Muscle of back (tissue), 11 donors: Measurements from ENCODE around the gene GALNTL6. TPM values are rescaled to one million over a fixed set of nuclear protein-coding genes. Genes with fewer than 3 reads are reported as not detected.

Experiments used
- DNase-seq, 3 donors: peaks; one replicate each; pipeline versions ENCODE4 v3.0.0 to v3.0.0-alpha.2; 2013
- polyA plus RNA-seq, 10 donors: library from polyadenylated mRNA; unstranded; fragments of 120-200 nt; gene quantifications; one replicate each; pipeline ENCODE4 v1.2.1, GENCODE V29; 2013; ENCODE audit not compliant: insufficient read length in 10 of 10

GALNTL6 gene
- polyA plus RNA-seq, 10 donors = 0.29 to 2.2 (median 1.2) TPM; not detected in 1

- peak; percentile 5 to 9 (median 9) for DNase-seq
These were observed 389.4 kb downstream of the GALNTL6 start for GRCh38 chr4:172202480-172203076.

- DNase-seq = no peak
These were observed 394.1 kb downstream of the GALNTL6 start for GRCh38 chr4:172207258-172207657.

GRCh38 chr4:172207886-172208285, 394.7 kb downstream of the GALNTL6 start:
- no peak for DNase-seq

- DNase-seq = no peak
These were observed 407.5 kb downstream of the GALNTL6 start for GRCh38 chr4:172220679-172221078.

DNA sequence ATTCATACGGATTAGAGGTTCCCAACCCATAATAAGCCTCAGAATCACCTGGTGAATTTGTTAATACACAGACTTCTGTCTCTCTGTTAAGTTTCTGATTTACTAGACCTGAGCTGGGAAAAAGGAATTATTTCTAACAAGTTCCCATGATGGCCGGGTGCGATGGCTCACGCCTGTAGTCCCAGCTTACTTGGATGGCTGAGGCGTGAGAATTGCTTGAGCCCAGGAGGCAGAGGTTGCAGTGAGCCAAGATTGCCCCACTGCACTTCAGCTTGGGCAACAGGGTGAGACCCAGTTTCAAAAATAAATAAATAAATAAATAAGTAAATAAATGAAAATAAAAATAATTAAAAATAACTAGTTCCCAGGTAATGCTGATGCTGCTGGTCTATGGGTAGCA, 412.3 kb downstream of the GALNTL6 start:
- no peak for DNase-seq

DNA sequence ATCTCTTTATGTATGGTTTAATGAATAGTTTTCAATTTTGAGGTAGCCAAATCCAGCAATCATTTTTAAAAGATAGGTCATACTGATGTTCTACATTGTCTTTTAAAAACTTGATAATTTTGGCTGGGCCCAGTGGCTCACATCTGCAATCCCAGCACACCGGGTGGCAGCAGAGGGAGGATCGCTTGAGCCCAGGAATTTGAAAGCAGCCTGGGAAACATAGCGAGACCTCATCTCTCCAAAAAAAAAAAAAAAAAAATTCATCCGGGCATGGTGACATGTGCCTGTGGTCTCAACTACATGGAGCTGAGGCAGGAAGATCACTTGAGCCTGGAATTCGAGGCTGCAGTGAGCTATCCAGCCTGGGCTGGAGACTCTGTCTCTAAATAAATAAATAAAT, 419.8 kb downstream of the GALNTL6 start:
- DNase-seq = no peak

- DNase-seq = no peak
These were observed 430.3 kb downstream of the GALNTL6 start for GRCh38 chr4:172243551-172243950.

- peak; percentile 1 to 36 (median 5) for DNase-seq
These were observed 432.3 kb downstream of the GALNTL6 start for GRCh38 chr4:172245516-172245915.

- DNase-seq = no peak
These were observed 440.2 kb downstream of the GALNTL6 start for GRCh38 chr4:172253409-172253808.

- no peak for DNase-seq
These were observed 443.6 kb downstream of the GALNTL6 start for GRCh38 chr4:172256820-172257219.

GRCh38 chr4:172270397-172270796, 457.2 kb downstream of the GALNTL6 start:
- no peak for DNase-seq

- no peak for DNase-seq
These were observed 473.9 kb downstream of the GALNTL6 start for GRCh38 chr4:172287117-172287516.

- DNase-seq = no peak
These were observed 492.5 kb downstream of the GALNTL6 start for GRCh38 chr4:172305698-172306097.

- no peak for DNase-seq
These were observed 494.9 kb downstream of the GALNTL6 start for GRCh38 chr4:172308078-172308477.

DNA sequence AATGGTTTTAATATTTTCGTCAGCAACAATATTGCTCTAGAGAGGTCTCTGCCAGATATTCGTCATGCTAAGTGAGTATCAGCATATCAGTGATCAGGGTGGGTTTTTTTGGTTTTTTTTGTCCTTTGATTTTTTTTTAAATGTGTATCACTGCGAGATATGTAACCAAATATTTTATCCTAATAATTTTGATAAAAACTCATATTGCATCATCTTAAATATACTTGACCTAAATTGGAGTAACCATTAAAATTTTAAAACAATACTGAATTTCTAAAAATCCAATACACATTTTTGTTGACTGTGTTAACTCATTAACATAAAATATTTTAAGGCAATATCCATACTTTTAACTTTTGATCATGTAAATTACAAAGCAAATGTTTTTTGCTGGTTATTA, 498.5 kb downstream of the GALNTL6 start:
- no peak for DNase-seq

- no peak for DNase-seq
These were observed 510.1 kb downstream of the GALNTL6 start for GRCh38 chr4:172323288-172323687.

- no peak for DNase-seq
These were observed 531.2 kb downstream of the GALNTL6 start for GRCh38 chr4:172344308-172344938.

DNA sequence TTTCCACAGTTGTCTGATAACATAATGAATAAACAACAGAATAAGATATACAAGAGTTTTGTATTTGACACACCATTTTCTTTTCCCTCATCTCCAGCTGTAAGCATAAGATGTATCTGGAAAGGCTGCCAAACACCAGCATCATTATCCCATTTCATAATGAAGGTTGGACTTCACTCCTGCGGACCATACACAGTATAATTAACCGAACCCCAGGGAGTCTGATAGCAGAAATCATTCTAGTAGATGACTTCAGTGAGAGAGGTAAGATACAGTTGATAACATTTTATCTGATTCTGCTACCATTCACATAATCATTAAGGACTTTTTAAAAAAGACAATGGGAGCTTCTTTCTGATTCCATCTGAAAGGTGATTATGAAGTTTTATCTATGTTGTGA, 535.2 kb downstream of the GALNTL6 start:
- no peak for DNase-seq

DNA sequence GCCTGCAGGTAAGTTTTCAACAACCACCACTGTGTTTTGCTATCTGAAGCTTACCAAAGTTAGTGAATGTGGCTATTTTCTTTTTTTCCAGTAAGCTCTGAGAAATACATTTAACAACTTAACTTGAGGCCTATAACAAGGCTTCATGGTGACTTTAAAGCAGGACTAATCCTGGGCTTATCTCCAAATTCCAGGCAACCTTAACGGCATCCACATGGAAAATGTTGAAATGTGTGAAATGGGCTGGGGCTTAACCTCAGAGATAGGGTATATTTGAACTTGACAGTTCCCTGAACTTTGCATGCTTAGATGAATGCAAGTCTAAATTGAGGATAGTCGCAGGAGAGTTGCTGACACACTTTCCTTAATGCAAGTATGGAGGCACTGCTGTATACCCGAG, 539.2 kb downstream of the GALNTL6 start:
- DNase-seq = peak in 1 of 3 donors; percentile 4

DNA sequence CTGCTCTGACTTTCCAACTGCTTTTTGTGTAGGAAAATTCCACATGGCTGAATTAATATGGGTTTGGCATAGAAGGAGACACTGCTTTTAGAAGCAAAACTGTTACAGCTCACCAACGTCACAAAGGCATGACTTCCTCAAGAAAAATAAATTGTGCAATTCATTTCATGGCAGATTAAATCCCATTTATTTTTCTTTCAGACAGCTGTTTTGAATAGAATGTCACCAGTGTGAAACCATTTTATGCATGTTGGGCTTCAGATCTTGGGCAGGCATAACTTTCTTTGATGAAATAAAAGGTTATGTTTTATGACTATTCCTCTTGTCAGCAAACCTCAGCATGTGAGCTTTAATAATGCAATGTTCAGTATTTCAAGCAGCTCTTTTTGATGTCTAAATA, 542.8 kb downstream of the GALNTL6 start:
- peak in 2 of 3 donors; percentile 6 to 31 for DNase-seq

DNA sequence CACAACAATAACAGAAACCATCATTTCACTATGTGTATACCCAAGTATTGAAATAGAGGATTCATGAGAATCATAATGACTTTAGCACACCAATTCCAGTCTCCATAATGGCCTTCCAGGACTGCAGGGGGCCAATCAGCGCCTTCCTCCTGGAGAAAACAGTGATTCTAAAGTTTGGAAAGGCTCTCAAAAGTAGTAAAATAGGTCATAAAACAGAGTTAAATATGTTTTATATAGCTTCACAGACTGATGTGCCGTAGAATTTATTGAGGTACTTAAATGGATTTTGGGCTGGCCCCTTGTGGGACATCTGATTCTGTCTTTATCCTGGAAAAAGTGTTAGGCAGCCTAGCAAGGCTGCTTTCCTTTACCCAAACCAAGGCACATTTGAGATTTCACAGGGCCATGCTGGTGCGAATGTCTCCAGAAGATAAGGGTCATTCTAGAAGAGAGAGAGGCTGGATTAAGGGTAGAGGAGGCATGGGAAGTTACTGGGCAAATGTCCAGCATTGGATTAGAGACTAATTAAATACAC, 543.9 kb downstream of the GALNTL6 start:
- peak in 1 of 3 donors; percentile 28 for DNase-seq

GRCh38 chr4:172362569-172362968, 549.4 kb downstream of the GALNTL6 start:
- no peak for DNase-seq

DNA sequence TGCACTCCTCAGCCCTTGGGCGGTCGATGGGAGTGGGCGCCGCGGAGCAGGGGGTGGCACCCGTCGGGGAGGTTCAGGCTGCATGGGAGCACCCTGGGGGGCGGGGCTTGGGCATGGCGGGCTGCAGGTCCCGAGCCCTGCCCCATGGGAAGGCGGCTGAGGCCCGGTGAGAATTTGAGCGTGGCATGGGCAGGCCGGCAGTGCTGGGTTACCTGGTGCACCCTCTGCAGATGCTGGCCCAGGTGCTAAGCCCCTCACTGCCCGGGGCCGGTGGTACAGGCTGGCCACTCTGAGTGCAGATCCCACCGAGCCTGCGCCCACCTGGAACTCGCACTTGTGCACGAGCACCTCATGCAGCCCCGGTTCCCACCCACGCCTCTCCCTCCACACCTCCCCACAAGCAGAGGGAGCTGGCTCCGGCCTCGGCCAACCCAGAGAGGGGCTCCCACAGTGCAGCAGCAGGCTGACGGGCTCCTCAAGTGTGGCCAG, 556.3 kb downstream of the GALNTL6 start:
- no peak for DNase-seq
